WTC11 (cell line): ENCODE measurements around the gene SYT9.

Experiments
- CREM ChIP-seq: sonication (generic); formaldehyde crosslinking; IDR thresholded peaks from 2 replicates; pipeline ENCODE4 v1.8.1; 2022; ENCODE audit warnings: mild to moderate bottlenecking, missing genetic modification reagents, moderate library complexity
- ESRRA ChIP-seq: sonication (generic); formaldehyde crosslinking; IDR thresholded peaks from 2 replicates; pipeline ENCODE4 v1.8.1; 2022; ENCODE audit warnings: mild to moderate bottlenecking, missing genetic modification reagents, borderline replicate concordance
- KAT7 ChIP-seq: sonication (generic); formaldehyde crosslinking; IDR thresholded peaks from 2 replicates; pipeline ENCODE4 v1.8.1; 2023; ENCODE audit warnings: missing genetic modification reagents, mild to moderate bottlenecking, borderline replicate concordance
- NFATC4 ChIP-seq: fragments of 250-450 bp; sonication (Bioruptor Pico); IDR thresholded peaks from 2 replicates; pipeline ENCODE4 v1.9.0; 2021; ENCODE audit warnings: mild to moderate bottlenecking
- NFE2L1 ChIP-seq: sonication (generic); formaldehyde crosslinking; IDR thresholded peaks from 2 replicates; pipeline ENCODE4 v1.8.1; 2023; ENCODE audit warnings: missing genetic modification reagents
- TEAD1 ChIP-seq: sonication (generic); formaldehyde crosslinking; IDR thresholded peaks from 2 replicates; pipeline ENCODE4 v1.8.0; 2022; ENCODE audit warnings: mild to moderate bottlenecking, missing genetic modification reagents
- TEAD4 ChIP-seq: sonication (generic); formaldehyde crosslinking; IDR thresholded peaks from 2 replicates; pipeline ENCODE4 v1.8.0; 2022; ENCODE audit warnings: mild to moderate bottlenecking, missing genetic modification reagents
- ZNF232 ChIP-seq: sonication (generic); formaldehyde crosslinking; IDR thresholded peaks from 2 replicates; pipeline ENCODE4 v1.8.0; 2022; ENCODE audit warnings: mild to moderate bottlenecking, missing genetic modification reagents
- TF ChIP-seq, protein P1 (sequence below): fragments of 200-600 bp; IDR thresholded peaks from 2 replicates; pipeline ENCODE4 v1.8.0; 2022; ENCODE audit warnings: antibody characterized with exemption
- TF ChIP-seq, protein P2 (sequence below): sonication (generic); formaldehyde crosslinking; IDR thresholded peaks from 2 replicates; pipeline ENCODE4 v1.8.0; 2022; ENCODE audit warnings: mild to moderate bottlenecking, missing genetic modification reagents
- TF ChIP-seq, protein P3 (sequence below): sonication (generic); formaldehyde crosslinking; IDR thresholded peaks from 2 replicates; pipeline ENCODE4 v1.8.0; 2022; ENCODE audit warnings: mild to moderate bottlenecking, missing genetic modification reagents
- TF ChIP-seq, protein P4 (sequence below): fragments of 250-450 bp; sonication (Bioruptor Pico); IDR thresholded peaks from 2 replicates; pipeline ENCODE4 v1.9.0; 2021; ENCODE audit warnings: mild to moderate bottlenecking
- TF ChIP-seq, protein P5 (sequence below): sonication (generic); formaldehyde crosslinking; IDR thresholded peaks from 2 replicates; pipeline ENCODE4 v1.8.1; 2022; ENCODE audit warnings: low read depth, missing genetic modification reagents, borderline replicate concordance

DNA sequence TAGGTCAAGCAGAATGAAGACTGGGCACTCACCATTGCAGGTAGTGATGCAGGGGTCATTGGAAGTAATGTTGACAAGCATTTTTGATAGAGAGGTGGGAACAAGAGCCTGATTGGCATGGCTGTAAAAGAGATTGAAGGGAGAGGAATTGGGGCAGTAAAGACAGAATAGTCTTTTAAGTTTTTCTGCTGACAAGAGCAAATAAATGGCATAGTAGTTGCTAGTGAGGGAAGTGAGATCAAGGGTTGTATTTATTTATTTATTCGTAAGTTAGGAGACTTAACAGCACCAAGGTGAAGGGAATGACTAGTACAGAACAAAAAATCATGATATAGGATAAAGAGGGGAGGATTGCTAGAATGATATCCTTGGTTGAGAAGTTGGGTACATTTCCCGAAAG lies 11.0 kb downstream of the SYT9 start:
- TF ChIP-seq, protein P1, sequence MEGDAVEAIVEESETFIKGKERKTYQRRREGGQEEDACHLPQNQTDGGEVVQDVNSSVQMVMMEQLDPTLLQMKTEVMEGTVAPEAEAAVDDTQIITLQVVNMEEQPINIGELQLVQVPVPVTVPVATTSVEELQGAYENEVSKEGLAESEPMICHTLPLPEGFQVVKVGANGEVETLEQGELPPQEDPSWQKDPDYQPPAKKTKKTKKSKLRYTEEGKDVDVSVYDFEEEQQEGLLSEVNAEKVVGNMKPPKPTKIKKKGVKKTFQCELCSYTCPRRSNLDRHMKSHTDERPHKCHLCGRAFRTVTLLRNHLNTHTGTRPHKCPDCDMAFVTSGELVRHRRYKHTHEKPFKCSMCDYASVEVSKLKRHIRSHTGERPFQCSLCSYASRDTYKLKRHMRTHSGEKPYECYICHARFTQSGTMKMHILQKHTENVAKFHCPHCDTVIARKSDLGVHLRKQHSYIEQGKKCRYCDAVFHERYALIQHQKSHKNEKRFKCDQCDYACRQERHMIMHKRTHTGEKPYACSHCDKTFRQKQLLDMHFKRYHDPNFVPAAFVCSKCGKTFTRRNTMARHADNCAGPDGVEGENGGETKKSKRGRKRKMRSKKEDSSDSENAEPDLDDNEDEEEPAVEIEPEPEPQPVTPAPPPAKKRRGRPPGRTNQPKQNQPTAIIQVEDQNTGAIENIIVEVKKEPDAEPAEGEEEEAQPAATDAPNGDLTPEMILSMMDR = no peak
- TF ChIP-seq, protein P2, sequence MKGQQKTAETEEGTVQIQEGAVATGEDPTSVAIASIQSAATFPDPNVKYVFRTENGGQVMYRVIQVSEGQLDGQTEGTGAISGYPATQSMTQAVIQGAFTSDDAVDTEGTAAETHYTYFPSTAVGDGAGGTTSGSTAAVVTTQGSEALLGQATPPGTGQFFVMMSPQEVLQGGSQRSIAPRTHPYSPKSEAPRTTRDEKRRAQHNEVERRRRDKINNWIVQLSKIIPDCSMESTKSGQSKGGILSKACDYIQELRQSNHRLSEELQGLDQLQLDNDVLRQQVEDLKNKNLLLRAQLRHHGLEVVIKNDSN (CRISPR knock-in tag) = no peak
- TF ChIP-seq, protein P3, sequence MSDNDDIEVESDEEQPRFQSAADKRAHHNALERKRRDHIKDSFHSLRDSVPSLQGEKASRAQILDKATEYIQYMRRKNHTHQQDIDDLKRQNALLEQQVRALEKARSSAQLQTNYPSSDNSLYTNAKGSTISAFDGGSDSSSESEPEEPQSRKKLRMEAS = no peak
- no peak for TF ChIP-seq ESRRA (CRISPR knock-in tag)
- TF ChIP-seq ZNF232 (CRISPR knock-in tag) = no peak
- TF ChIP-seq, protein P4, sequence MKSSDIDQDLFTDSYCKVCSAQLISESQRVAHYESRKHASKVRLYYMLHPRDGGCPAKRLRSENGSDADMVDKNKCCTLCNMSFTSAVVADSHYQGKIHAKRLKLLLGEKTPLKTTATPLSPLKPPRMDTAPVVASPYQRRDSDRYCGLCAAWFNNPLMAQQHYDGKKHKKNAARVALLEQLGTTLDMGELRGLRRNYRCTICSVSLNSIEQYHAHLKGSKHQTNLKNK (CRISPR knock-in tag) = no peak
- TF ChIP-seq, protein P5, sequence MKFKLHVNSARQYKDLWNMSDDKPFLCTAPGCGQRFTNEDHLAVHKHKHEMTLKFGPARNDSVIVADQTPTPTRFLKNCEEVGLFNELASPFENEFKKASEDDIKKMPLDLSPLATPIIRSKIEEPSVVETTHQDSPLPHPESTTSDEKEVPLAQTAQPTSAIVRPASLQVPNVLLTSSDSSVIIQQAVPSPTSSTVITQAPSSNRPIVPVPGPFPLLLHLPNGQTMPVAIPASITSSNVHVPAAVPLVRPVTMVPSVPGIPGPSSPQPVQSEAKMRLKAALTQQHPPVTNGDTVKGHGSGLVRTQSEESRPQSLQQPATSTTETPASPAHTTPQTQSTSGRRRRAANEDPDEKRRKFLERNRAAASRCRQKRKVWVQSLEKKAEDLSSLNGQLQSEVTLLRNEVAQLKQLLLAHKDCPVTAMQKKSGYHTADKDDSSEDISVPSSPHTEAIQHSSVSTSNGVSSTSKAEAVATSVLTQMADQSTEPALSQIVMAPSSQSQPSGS (CRISPR knock-in tag) = no peak
- no peak for TF ChIP-seq TEAD1 (CRISPR knock-in tag)
- no peak for TF ChIP-seq NFATC4
- no peak for TF ChIP-seq NFE2L1 (CRISPR knock-in tag)
- TF ChIP-seq TEAD4 = no peak
- TF ChIP-seq KAT7 (CRISPR knock-in tag) = no peak
- TF ChIP-seq CREM (CRISPR knock-in tag) = no peak
